ENCODE results near the gene CDH4.
"Not testable (repeated sequence)": the region's sequence is repeated elsewhere in the genome, so short reads cannot be mapped to it uniquely, and the experiment has no call there.

The CDH4 gene

GRCh38 chr20:61850457-61850856 is 598.4 kb downstream of the CDH4 start:
- no peaks in the 10 kb centered on the region for H3K4me1 Mint-ChIP-seq (ENCODE audit: low read depth)
- no peaks in the 10 kb centered on the region for H3K36me3 Mint-ChIP-seq (ENCODE audit: low read depth)
- H3K9me3 Mint-ChIP-seq = no peaks in the 10 kb centered on the region
- intact Hi-C loops (cut with micrococcal nuclease) = no loop called here
- H3K27me3 Mint-ChIP-seq = no peaks in the 10 kb centered on the region
- H3K4me3 Mint-ChIP-seq = no peak overlapping the region
- H3K27ac Mint-ChIP-seq = no peak overlapping the region

GRCh38 chr20:61850926-61851900 is 599.2 kb downstream of the CDH4 start:
- Mint-ChIP-seq H3K36me3 (ENCODE audit: low read depth) (no peaks in the 10 kb centered on the region), H3K27ac (no peak overlapping the region), H3K4me3 (no peak overlapping the region), H3K27me3 (no peaks in the 10 kb centered on the region), H3K4me1 (ENCODE audit: low read depth) (no peaks in the 10 kb centered on the region), H3K9me3 (no peaks in the 10 kb centered on the region)
- intact Hi-C loops (cut with micrococcal nuclease) = no loop called here

- Mint-ChIP-seq H3K27me3 (no peaks in the 10 kb centered on the region), H3K9me3 (no peaks in the 10 kb centered on the region), H3K27ac (no peak overlapping the region), H3K4me1 (ENCODE audit: low read depth) (no peaks in the 10 kb centered on the region), H3K4me3 (no peak overlapping the region), H3K36me3 (ENCODE audit: low read depth) (no peaks in the 10 kb centered on the region)
- intact Hi-C loops (cut with micrococcal nuclease) = no loop called here
These were observed 600.4 kb downstream of the CDH4 start for GRCh38 chr20:61852268-61853072.

- intact Hi-C loops (cut with micrococcal nuclease) = no loop called here
- no peak overlapping the region for H3K4me3 Mint-ChIP-seq
- no peak overlapping the region for H3K27ac Mint-ChIP-seq
- no peaks in the 10 kb centered on the region for H3K4me1 Mint-ChIP-seq (ENCODE audit: low read depth)
- no peaks in the 10 kb centered on the region for H3K9me3 Mint-ChIP-seq
- H3K36me3 Mint-ChIP-seq (ENCODE audit: low read depth) = no peaks in the 10 kb centered on the region
- no peaks in the 10 kb centered on the region for H3K27me3 Mint-ChIP-seq
These were observed 601.3 kb downstream of the CDH4 start for GRCh38 chr20:61853073-61854005.

DNA sequence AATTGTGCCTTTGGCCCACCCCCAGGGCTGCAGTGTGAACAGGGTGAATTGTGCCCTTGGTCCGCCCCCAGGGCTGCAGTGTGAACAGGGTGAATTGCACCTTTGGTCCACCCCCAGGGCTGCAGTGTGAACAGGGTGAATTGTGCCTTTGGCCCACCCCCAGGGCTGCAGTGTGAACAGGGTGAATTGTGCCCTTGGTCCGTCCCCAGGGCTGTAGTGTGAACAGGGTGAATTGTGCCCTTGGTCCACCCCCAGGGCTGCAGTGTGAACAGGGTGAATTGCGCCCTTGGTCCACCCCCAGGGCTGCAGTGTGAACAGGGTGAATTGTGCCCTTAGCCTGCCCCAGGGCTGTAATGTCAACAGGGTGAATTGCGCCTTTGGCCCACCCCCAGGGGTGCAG is 602.5 kb downstream of the CDH4 start:
- intact Hi-C loops (cut with micrococcal nuclease); H3K27ac Mint-ChIP-seq; H3K36me3 Mint-ChIP-seq (ENCODE audit: low read depth); H3K4me3 Mint-ChIP-seq; H3K4me1 Mint-ChIP-seq (ENCODE audit: low read depth); H3K27me3 Mint-ChIP-seq; H3K9me3 Mint-ChIP-seq: not testable (repeated sequence)

DNA sequence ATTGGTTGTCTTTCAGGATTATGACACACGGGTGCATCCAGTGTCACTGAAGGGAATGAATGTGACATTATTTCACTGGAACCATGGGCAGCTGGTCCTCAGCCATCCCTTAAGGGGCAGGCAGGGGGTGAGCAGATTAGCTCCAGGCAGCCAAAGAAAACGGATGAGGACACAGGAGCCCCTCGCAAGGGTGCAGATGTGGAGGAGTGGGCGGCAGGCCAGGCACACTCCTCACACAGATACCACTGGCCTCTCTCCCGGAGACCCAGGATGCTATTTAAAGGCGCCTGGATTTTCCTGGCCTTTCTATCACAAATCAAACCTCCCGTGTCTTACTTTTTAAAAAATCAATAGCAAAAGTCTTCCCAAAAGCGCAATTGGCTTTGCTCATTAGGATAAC is 603.2 kb downstream of the CDH4 start:
- Mint-ChIP-seq H3K36me3 (ENCODE audit: low read depth) (no peaks in the 10 kb centered on the region), H3K9me3 (no peaks in the 10 kb centered on the region), H3K27ac (no peak overlapping the region), H3K4me3 (no peak overlapping the region), H3K4me1 (ENCODE audit: low read depth) (no peaks in the 10 kb centered on the region), H3K27me3 (no peaks in the 10 kb centered on the region)
- intact Hi-C loops (cut with micrococcal nuclease) = no loop called here

DNA sequence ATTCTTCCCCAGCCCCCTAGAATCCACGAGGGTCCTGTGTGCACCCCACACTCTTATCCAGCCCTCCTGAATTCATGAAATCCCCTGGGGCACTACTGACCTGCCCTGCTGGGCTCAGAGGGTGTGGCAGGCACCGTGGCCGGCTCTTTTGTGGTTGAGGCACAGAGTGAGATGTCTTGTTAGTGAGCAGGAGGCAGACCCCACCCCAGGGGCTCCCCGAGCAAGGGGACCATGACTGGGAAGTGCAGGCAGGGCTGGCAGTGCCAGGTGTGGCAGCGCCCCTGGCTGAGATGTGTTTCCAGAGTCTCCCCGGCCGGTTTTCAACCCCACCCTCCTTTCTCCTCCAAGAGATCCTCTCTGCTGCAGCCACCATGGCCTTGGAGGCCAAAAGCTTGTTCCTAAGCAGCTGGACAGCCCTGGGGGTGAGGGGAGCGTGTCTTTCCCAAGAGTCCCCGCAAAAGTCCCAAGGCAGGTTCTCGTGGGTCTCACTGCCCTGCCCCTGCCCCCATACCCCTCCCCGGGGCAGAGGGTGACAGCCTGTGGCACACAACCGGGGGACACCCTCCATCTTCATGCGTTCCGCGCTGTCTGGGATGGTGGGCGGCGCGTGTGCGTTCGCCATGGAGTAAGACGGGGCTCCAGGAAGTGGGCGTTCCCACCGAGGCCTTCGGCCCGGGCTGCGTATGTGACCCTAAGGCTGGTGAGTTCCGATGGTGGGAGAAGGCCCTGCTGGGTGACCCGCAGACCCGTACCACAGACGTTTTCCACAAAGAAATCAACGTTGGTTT is 604.8 kb downstream of the CDH4 start:
- H3K27me3 Mint-ChIP-seq = no peaks in the 10 kb centered on the region
- H3K4me3 Mint-ChIP-seq = no peak overlapping the region
- no peaks in the 10 kb centered on the region for H3K9me3 Mint-ChIP-seq

DNA sequence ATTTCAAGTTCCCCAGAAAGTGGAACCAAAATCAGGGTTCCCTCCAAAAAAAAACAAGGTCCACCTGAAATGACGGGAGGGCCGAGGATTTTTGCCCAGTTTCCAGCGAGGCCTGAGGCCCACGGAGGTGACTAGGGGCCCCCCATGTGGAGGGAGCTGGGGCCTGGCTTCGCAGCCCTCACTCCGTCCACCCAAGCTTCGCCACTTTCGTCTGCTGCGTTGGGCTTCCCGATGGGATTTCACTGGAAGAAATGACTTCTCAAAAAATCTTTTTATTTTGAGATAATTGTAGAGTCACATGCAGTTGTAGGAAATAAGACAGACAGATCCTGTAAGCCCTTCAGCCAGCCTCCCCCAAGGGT is 605.3 kb downstream of the CDH4 start:
- Mint-ChIP-seq H3K36me3 (ENCODE audit: low read depth) (no peaks in the 10 kb centered on the region), H3K9me3 (no peaks in the 10 kb centered on the region), H3K27ac (no peak overlapping the region), H3K4me1 (ENCODE audit: low read depth) (no peaks in the 10 kb centered on the region), H3K4me3 (no peak overlapping the region), H3K27me3 (no peaks in the 10 kb centered on the region)
- intact Hi-C loops (cut with micrococcal nuclease) = no loop called here

More for the DNA sequence above, 604.8 kb downstream of the CDH4 start:
- H3K36me3 Mint-ChIP-seq (ENCODE audit: low read depth) = no peaks in the 10 kb centered on the region
- no peaks in the 10 kb centered on the region for H3K4me1 Mint-ChIP-seq (ENCODE audit: low read depth)
- intact Hi-C loops (cut with micrococcal nuclease) = no loop called here
- no peak overlapping the region for H3K27ac Mint-ChIP-seq

GRCh38 chr20:61857884-61858283 is 605.8 kb downstream of the CDH4 start:
- Mint-ChIP-seq H3K27me3 (no peaks in the 10 kb centered on the region), H3K36me3 (ENCODE audit: low read depth) (no peaks in the 10 kb centered on the region), H3K4me1 (ENCODE audit: low read depth) (no peaks in the 10 kb centered on the region), H3K27ac (no peak overlapping the region), H3K9me3 (no peaks in the 10 kb centered on the region), H3K4me3 (no peak overlapping the region)
- intact Hi-C loops (cut with micrococcal nuclease) = no loop called here

- intact Hi-C loops (cut with micrococcal nuclease) = no loop called here
- H3K27me3 Mint-ChIP-seq = no peaks in the 10 kb centered on the region
- H3K27ac Mint-ChIP-seq = no peak overlapping the region
- H3K36me3 Mint-ChIP-seq (ENCODE audit: low read depth) = no peaks in the 10 kb centered on the region
- H3K4me3 Mint-ChIP-seq = no peak overlapping the region
- H3K9me3 Mint-ChIP-seq = no peaks in the 10 kb centered on the region
- no peaks in the 10 kb centered on the region for H3K4me1 Mint-ChIP-seq (ENCODE audit: low read depth)
These were observed 607.7 kb downstream of the CDH4 start for GRCh38 chr20:61859767-61860166.

DNA sequence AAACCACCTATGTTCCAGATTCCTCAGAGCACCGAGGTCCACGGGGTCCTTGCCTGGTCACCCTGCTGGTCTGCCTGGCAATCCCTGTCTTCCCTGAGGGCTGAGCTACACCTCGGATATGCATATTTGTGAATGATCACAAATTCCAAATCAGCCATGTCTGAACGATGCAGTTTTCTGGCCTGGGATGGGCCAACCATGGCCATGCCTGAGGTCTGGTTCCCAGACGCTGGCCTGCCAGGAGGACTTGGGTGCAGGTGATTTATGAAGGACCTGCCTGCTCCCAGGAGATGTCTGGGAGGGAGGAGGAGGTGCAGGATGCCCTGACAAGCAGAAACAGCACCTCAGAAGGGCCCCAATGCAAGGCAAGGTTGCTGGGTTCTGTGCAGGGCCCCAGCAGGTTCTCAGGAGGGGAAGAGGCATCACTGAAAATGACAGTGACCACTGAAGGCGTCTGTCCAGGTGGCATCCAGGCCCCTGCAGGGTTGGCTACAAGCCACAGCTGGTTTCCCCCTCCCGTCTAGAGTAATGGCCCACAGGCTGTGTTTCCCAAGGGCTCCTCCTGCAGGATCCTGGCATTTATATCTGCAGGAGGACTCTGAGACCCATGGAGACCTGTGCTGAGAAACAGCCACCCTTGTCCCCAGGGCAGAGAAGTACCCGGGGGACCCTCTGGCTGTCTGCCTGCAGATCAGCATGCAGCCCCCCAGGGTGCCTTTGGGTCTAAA is 608.4 kb downstream of the CDH4 start:
- Mint-ChIP-seq H3K4me1 (ENCODE audit: low read depth) (no peaks in the 10 kb centered on the region), H3K27ac (no peak overlapping the region), H3K36me3 (ENCODE audit: low read depth) (no peaks in the 10 kb centered on the region), H3K9me3 (no peaks in the 10 kb centered on the region), H3K27me3 (no peaks in the 10 kb centered on the region), H3K4me3 (no peak overlapping the region)
- intact Hi-C loops (cut with micrococcal nuclease) = no loop called here

DNA sequence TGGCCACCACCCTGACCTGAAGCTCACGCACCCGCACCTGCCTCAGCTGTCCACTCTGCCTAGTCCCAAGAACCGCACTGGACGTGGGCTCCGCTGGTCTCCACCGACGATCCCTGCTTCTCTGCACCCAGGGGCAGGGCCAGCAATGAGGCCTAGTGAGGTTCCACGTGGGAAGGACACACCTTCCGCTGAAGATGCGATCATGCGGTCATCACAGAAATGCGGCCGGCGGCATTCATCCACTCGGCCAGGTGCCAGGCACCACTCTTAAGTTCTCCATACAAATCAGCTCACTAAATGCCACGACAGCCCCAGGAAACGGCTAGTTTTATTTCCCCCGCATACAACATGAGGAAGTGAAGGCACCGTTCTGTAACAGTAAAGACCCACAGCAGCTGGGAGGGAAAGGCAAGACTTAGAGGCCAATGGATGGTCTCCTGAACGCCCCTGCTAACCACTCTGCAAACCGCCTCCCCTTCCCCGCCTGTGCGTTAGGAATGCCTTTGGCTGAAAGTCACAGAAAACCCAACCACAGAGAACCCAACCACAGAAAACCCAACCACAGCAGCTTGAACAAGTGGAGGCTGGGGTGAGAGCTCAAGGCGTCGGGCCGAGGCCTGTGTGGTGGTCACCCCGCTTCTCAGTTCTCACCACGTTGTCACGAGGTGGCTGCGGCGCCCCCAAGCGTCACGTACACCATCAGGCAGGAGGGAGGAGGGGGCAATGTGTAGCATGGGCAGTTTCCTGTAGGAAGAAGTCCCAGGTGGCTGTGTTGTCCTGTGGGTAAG is 609.2 kb downstream of the CDH4 start:
- no peaks in the 10 kb centered on the region for H3K27me3 Mint-ChIP-seq
- no peaks in the 10 kb centered on the region for H3K4me1 Mint-ChIP-seq (ENCODE audit: low read depth)
- H3K36me3 Mint-ChIP-seq (ENCODE audit: low read depth) = no peaks in the 10 kb centered on the region
- no peaks in the 10 kb centered on the region for H3K9me3 Mint-ChIP-seq
- no peak overlapping the region for H3K4me3 Mint-ChIP-seq
- no peak overlapping the region for H3K27ac Mint-ChIP-seq
- intact Hi-C loops (cut with micrococcal nuclease) = no loop called here

Measured in dendritic cell treated with granulocyte-macrophage colony-stimulating factor and Interleukin-4, amounts not matched to agents 40 ng/mL and 50 ng/mL, for 4 days (primary cell).